GM12878 (cell line): ENCODE results near the gene KCTD16.

ENCODE experiments used
- ATF3 ChIP-seq: IDR thresholded peaks from 2 replicates; pipeline ENCODE4 v1.6.1; 2011; ENCODE audit warnings: low read depth, mild to moderate bottlenecking, low read length, moderate library complexity, borderline replicate concordance; ENCODE audit errors: extremely low read depth
- CTCF ChIP-seq, 3 experiments: IDR thresholded peaks in 2 of 3; conservative IDR thresholded peaks in 1 of 3; 2 replicates each; pipeline ENCODE4 v1.5.1; 2011; ENCODE audit warnings: low read depth in 3 of 3, low read length in 3 of 3, mild to moderate bottlenecking in 3 of 3, control low read depth in 2 of 3, moderate library complexity in 2 of 3, inconsistent platforms in 1 of 3, mixed read lengths in 1 of 3; ENCODE audit not compliant: control insufficient read depth in 2 of 3, insufficient read depth in 1 of 3; ENCODE audit errors: extremely low read depth in 1 of 3
- EZH2 ChIP-seq: IDR thresholded peaks from 2 replicates; pipeline ENCODE4 v1.6.1; 2012; ENCODE audit warnings: low read depth, mild to moderate bottlenecking, control low read depth, inconsistent platforms, low read length, borderline replicate concordance; ENCODE audit not compliant: control insufficient read depth
- IRF5 ChIP-seq: fragments of 450-650 bp; IDR thresholded peaks from 2 replicates; pipeline ENCODE4 v1.6.1; 2017; ENCODE audit warnings: borderline replicate concordance
- RAD51 ChIP-seq: fragments of 450-650 bp; IDR thresholded peaks from 2 replicates; pipeline ENCODE4 v1.6.1; 2016; ENCODE audit warnings: moderate library complexity, mild to moderate bottlenecking, inconsistent platforms
- SUZ12 ChIP-seq: fragments of 200-600 bp; sonication (generic); IDR thresholded peaks from one replicate; pipeline ENCODE4 v1.6.1; 2018; ENCODE audit warnings: antibody characterized with exemption, mild to moderate bottlenecking; ENCODE audit not compliant: unreplicated experiment
- USF1 ChIP-seq: IDR thresholded peaks from 2 replicates; pipeline ENCODE4 v1.6.1; 2011; ENCODE audit warnings: borderline replicate concordance, low read depth, mild to moderate bottlenecking, moderate library complexity, mixed read lengths, low read length; ENCODE audit not compliant: insufficient read depth; ENCODE audit errors: extremely low read length
- YY1 ChIP-seq: IDR thresholded peaks from 2 replicates; pipeline ENCODE4 v1.6.1; 2011; ENCODE audit warnings: low read depth, mild to moderate bottlenecking, low read length
- ZNF217 ChIP-seq: fragments of 450-650 bp; IDR thresholded peaks from 2 replicates; pipeline ENCODE4 v1.6.1; 2017; ENCODE audit warnings: antibody characterized with exemption, mild to moderate bottlenecking
- TF ChIP-seq, protein P1 (sequence below): fragments of 150-350 bp; IDR thresholded peaks from 2 replicates; pipeline ENCODE4 v1.6.1; 2014; ENCODE audit warnings: mild to moderate bottlenecking, low read depth, low read length
- TF ChIP-seq, protein P2 (sequence below): fragments of 450-650 bp; IDR thresholded peaks from 2 replicates; pipeline ENCODE4 v1.6.1; 2017; ENCODE audit warnings: mild to moderate bottlenecking, moderate library complexity

DNA sequence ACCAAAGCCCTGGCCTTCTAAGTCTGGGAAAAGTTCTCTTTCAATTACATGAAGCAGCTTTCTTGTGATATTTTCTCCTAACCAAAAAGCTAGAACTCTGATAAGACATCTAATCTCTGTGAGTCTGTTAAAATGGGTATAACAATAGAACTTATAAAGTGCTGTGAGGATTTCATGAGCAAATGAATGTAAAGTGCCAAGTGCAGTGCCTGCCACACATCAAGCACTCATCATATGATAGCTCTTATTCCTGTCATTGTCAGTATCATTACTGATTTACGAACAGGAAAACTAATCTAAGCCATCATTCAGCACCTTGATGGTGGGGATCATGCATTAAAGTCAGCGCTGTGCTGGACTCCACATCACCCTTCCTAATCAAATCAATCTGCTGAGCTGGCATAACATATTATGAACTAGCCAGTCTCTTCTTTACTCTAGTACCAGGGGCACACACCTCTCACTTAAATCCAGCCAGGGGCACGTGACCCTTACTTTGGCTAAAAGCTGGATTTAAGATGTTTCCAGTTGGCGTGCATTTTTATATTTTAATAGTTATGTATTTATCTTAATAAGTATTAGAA, 37.5 kb upstream of the KCTD16 start:
- no peak for TF ChIP-seq IRF5
- TF ChIP-seq, protein P1, sequence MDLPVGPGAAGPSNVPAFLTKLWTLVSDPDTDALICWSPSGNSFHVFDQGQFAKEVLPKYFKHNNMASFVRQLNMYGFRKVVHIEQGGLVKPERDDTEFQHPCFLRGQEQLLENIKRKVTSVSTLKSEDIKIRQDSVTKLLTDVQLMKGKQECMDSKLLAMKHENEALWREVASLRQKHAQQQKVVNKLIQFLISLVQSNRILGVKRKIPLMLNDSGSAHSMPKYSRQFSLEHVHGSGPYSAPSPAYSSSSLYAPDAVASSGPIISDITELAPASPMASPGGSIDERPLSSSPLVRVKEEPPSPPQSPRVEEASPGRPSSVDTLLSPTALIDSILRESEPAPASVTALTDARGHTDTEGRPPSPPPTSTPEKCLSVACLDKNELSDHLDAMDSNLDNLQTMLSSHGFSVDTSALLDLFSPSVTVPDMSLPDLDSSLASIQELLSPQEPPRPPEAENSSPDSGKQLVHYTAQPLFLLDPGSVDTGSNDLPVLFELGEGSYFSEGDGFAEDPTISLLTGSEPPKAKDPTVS: no peak
- TF ChIP-seq CTCF (IDR thresholded peaks at IDR 0.05 in 2 of 3, conservative IDR thresholded peaks at IDR 0.05 in 1 of 3; ENCODE audit: control insufficient read depth in 2 of 3, extremely low read depth in 1 of 3, insufficient read depth in 1 of 3, low read depth in 3 of 3, low read length in 3 of 3): no peak
- TF ChIP-seq ATF3: no peak
- TF ChIP-seq RAD51: no peak
- TF ChIP-seq USF1: no peak
- TF ChIP-seq YY1: no peak
- no peak for TF ChIP-seq SUZ12
- TF ChIP-seq, protein P2, sequence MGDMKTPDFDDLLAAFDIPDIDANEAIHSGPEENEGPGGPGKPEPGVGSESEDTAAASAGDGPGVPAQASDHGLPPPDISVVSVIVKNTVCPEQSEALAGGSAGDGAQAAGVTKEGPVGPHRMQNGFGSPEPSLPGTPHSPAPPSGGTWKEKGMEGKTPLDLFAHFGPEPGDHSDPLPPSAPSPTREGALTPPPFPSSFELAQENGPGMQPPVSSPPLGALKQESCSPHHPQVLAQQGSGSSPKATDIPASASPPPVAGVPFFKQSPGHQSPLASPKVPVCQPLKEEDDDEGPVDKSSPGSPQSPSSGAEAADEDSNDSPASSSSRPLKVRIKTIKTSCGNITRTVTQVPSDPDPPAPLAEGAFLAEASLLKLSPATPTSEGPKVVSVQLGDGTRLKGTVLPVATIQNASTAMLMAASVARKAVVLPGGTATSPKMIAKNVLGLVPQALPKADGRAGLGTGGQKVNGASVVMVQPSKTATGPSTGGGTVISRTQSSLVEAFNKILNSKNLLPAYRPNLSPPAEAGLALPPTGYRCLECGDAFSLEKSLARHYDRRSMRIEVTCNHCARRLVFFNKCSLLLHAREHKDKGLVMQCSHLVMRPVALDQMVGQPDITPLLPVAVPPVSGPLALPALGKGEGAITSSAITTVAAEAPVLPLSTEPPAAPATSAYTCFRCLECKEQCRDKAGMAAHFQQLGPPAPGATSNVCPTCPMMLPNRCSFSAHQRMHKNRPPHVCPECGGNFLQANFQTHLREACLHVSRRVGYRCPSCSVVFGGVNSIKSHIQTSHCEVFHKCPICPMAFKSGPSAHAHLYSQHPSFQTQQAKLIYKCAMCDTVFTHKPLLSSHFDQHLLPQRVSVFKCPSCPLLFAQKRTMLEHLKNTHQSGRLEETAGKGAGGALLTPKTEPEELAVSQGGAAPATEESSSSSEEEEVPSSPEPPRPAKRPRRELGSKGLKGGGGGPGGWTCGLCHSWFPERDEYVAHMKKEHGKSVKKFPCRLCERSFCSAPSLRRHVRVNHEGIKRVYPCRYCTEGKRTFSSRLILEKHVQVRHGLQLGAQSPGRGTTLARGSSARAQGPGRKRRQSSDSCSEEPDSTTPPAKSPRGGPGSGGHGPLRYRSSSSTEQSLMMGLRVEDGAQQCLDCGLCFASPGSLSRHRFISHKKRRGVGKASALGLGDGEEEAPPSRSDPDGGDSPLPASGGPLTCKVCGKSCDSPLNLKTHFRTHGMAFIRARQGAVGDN: no peak
- no peak for TF ChIP-seq ZNF217
- no peak for TF ChIP-seq EZH2
